Sigmoid colon (tissue), 7 donors: ENCODE measurements around the gene XYLT2. TPM values are rescaled to one million over a fixed set of nuclear protein-coding genes. Genes with fewer than 3 reads are reported as not detected.

Experiments used
- DNase-seq: peaks from one replicate; pipeline ENCODE4 v3.0.0-alpha.2; 2019
- H3K27ac ChIP-seq, 4 donors: fragments of 200-600 bp; sonication (generic); one replicate each; pipeline ENCODE4 v1.5.1; 2016 to 2019; ENCODE audit warnings: mild to moderate bottlenecking in 1 of 4
- H3K27me3 ChIP-seq, 3 donors: fragments of 200-600 bp; sonication (generic); one replicate each; pipeline ENCODE4 v1.5.1; 2019; ENCODE audit warnings: mild to moderate bottlenecking in 1 of 3
- H3K36me3 ChIP-seq, 4 donors: fragments of 200-600 bp; sonication (generic); one replicate each; pipeline ENCODE4 v1.5.1; 2016 to 2019
- H3K4me1 ChIP-seq, 4 donors: fragments of 200-600 bp; sonication (generic); one replicate each; pipeline ENCODE4 v1.5.1; 2017 to 2019
- H3K4me3 ChIP-seq, 4 donors: fragments of 200-600 bp; sonication (generic); one replicate each; pipeline ENCODE4 v1.5.1; 2017 to 2019; ENCODE audit warnings: mild to moderate bottlenecking in 2 of 4, moderate library complexity in 1 of 4
- H3K9me3 ChIP-seq, 4 donors: fragments of 200-600 bp in 3 of 4; sonication (generic) in 3 of 4; one replicate each; pipeline versions ENCODE4 v1.5.1 to v1.6.1; 2013 to 2019
- CTCF ChIP-seq, 4 experiments: fragments of 450-650 bp in 3 of 4; fragments of 200-600 bp in 1 of 4; IDR thresholded peaks; one replicate each; pipeline ENCODE4 v1.5.1; 2016 to 2019; ENCODE audit warnings: antibody characterized with exemption in 4 of 4, mild to moderate bottlenecking in 3 of 4, moderate library complexity in 2 of 4
- EP300 ChIP-seq, 4 donors: sonication (generic); formaldehyde crosslinking; IDR thresholded peaks; one replicate each; pipeline ENCODE4 v1.6.1; 2017; ENCODE audit warnings: antibody characterized with exemption in 4 of 4
- POLR2A ChIP-seq, 2 donors: fragments of 450-650 bp; IDR thresholded peaks; one replicate each; pipeline ENCODE4 v1.6.1; 2016; ENCODE audit warnings: antibody characterized with exemption in 2 of 2, mild to moderate bottlenecking in 2 of 2, moderate library complexity in 2 of 2
- POLR2AphosphoS5 ChIP-seq, 4 donors: sonication (generic); formaldehyde crosslinking; IDR thresholded peaks; one replicate each; pipeline ENCODE4 v1.6.1; 2017; ENCODE audit warnings: antibody characterized with exemption in 4 of 4
- WGBS, 2 donors: extraction: QIAGEN DNeasy Blood & Tissue Kit; methylation state at CpG; one replicate each; pipeline ENCODE4 v1.1.7; 2013; 5-methylcytosine and 5-hydroxymethylcytosine counted together
- intact Hi-C: fragments of 100-400 bp; cut with DNase I; formaldehyde crosslinking; loops from one replicate; pipeline ENCODE4 v1.15.1; 2023
- polyA plus RNA-seq, 3 donors: library from polyadenylated mRNA; stranded (reverse); fragments of 200-250 nt; gene quantifications; one replicate each; pipeline ENCODE4 v1.2.3, GENCODE V29; 2013
- total RNA-seq, 4 donors: library from RNA; depleted of rRNA; stranded (reverse); fragments of >200 nt; gene quantifications; one replicate each; pipeline ENCODE4 v1.1.0, GENCODE V29; 2016
- donor health status: healthy with polysubstance abuse.
- donor health status: Bipolar disorder and iron deficiency.
- donor health status: healthy.

The XYLT2 gene
- total and polyA plus RNA-seq, 7 donors: 1.8 to 27.4 (median 16.2) TPM

GRCh38 chr17:50392621-50393020, 46.7 kb downstream of the XYLT2 start:
- H3K4me1 ChIP-seq: peaks cover 0 to 24% (median 20%) of the 10 kb centered on the region in 4 donors
- intact Hi-C loops: no loop called here
- no peak for DNase-seq

GRCh38 chr17:50393700-50394099, 47.8 kb downstream of the XYLT2 start:
- H3K27me3 ChIP-seq: no peaks in the 10 kb centered on the region
- WGBS, 2 donors: 94 to 96% methylated on average over 5 of the region's 5 CpGs
- TF ChIP-seq POLR2AphosphoS5 (IDR thresholded peaks at IDR 0.05) (no peak), EP300 (IDR thresholded peaks at IDR 0.05) (no peak), POLR2A (IDR thresholded peaks at IDR 0.05) (no peak), CTCF (IDR thresholded peaks at IDR 0.05) (no peak)
- no peaks in the 10 kb centered on the region for H3K9me3 ChIP-seq
- no peak for DNase-seq
- H3K27ac ChIP-seq: no peak overlapping the region
- peaks cover 0 to 28% (median 24%) of the 10 kb centered on the region in 4 donors for H3K4me1 ChIP-seq
- no peak overlapping the region for H3K4me3 ChIP-seq
- H3K36me3 ChIP-seq: peaks cover 12 to 63% (median 52%) of the 10 kb centered on the region in 4 donors
- intact Hi-C loops: no loop called here

More at GRCh38 chr17:50392621-50393020, 46.7 kb downstream of the XYLT2 start:
- H3K27me3 ChIP-seq: no peaks in the 10 kb centered on the region
- H3K4me3 ChIP-seq: no peak overlapping the region
- H3K9me3 ChIP-seq: no peaks in the 10 kb centered on the region
- TF ChIP-seq POLR2AphosphoS5 (IDR thresholded peaks at IDR 0.05) (no peak), CTCF (IDR thresholded peaks at IDR 0.05) (no peak), POLR2A (IDR thresholded peaks at IDR 0.05) (no peak), EP300 (IDR thresholded peaks at IDR 0.05) (no peak)
- peaks cover 12 to 74% (median 62%) of the 10 kb centered on the region in 4 donors for H3K36me3 ChIP-seq
- H3K27ac ChIP-seq: no peak overlapping the region
- WGBS, 2 donors: 83 to 93% methylated on average over 6 of the region's 6 CpGs

DNA sequence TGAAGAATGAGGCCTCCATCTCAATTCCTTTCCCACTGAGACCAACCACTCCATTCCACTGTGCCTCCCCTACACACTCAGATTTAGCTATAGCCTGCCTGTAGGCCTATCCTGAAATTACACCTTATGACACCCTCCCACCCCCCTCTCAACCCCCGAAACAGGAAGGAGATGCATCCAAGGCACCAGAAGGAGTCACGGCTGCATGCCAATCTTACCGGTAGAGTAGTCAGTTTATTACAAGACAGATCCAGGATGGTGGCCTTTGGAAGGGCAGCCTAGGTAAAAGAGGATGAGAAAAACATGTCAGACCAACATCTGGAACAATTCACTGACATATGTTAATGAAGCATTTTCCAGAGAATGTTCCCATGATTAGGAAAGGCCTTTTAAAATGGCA, 48.8 kb downstream of the XYLT2 start:
- peaks cover 0 to 28% (median 24%) of the 10 kb centered on the region in 4 donors for H3K4me1 ChIP-seq
- WGBS, 2 donors: 12 to 33% methylated on average over 3 of the region's 3 CpGs
- H3K9me3 ChIP-seq: no peaks in the 10 kb centered on the region
- no peak for DNase-seq
- H3K36me3 ChIP-seq: peaks cover 12 to 53% (median 47%) of the 10 kb centered on the region in 4 donors
- no peak for TF ChIP-seq POLR2AphosphoS5 (IDR thresholded peaks at IDR 0.05)
- no peak for TF ChIP-seq POLR2A (IDR thresholded peaks at IDR 0.05)
- TF ChIP-seq CTCF (IDR thresholded peaks at IDR 0.05): no peak
- TF ChIP-seq EP300 (IDR thresholded peaks at IDR 0.05): no peak
- no peak overlapping the region for H3K4me3 ChIP-seq
- intact Hi-C loops: no loop called here
- no peak overlapping the region for H3K27ac ChIP-seq
- H3K27me3 ChIP-seq: no peaks in the 10 kb centered on the region

DNA sequence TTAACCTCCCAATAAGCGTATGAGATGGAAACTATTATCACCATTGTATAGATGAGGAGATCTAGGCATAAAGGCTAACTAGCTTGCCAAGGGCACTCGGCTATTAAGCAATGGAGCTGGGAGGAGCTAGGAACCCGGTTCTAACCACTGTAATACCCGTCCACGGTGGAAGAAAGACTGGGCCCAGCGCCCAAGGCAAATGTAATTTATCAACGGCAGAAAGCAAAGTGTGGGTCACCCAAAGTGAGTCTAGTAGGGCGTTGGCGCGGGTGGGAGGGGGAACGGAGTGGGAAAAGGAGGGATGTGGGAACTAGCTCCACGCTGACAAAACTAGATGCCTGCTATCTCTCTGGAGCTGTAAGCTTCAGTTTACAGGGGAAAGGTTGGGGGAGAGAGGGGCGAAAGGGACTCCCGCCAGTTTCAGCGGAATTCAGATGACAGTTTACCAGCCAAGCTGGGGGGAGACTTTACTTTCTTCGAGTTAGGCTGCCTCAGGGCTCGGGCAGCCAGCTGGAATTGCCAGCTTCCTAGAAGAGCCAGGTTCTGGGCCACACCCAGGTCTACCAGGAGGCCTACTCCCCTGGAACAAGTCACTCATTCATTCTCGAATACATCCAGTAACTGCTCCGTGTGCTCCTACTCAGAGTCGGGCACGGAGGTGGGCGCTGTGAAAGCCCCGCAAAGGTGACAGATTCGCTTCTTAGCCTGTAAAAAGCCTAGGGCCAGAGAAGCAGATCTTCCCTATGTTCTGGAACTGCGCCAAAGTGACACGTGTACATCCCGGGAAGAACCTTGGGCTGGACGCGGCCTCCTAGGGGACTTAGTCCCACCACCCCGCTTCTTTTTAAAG, 50.6 kb downstream of the XYLT2 start:
- peaks cover 6 to 35% (median 31%) of the 10 kb centered on the region in 4 donors for H3K36me3 ChIP-seq
- TF ChIP-seq POLR2AphosphoS5 (IDR thresholded peaks at IDR 0.05) (no peak), CTCF (IDR thresholded peaks at IDR 0.05) (no peak), POLR2A (IDR thresholded peaks at IDR 0.05) (no peak), EP300 (IDR thresholded peaks at IDR 0.05) (no peak)
- no peaks in the 10 kb centered on the region for H3K27me3 ChIP-seq
- peak overlapping the region; percentile 80 to 82 (median 82) for H3K27ac ChIP-seq
- intact Hi-C loops: no loop called here
- WGBS, 2 donors: 2 to 14% methylated on average over 30 of the region's 30 CpGs
- no peaks in the 10 kb centered on the region for H3K9me3 ChIP-seq
- H3K4me3 ChIP-seq: peak overlapping the region; percentile 68 to 97 (median 78)
- DNase-seq: peak; percentile 69
- peaks cover 0 to 28% (median 24%) of the 10 kb centered on the region in 4 donors for H3K4me1 ChIP-seq
